ENCODE data around the gene NFXL1. TPM values are rescaled to one million over a fixed set of nuclear protein-coding genes. Genes with fewer than 3 reads are reported as not detected.

The NFXL1 gene
- total and polyA plus RNA-seq, 10 donors: 3.8 to 18.5 (median 13.4) TPM

DNA sequence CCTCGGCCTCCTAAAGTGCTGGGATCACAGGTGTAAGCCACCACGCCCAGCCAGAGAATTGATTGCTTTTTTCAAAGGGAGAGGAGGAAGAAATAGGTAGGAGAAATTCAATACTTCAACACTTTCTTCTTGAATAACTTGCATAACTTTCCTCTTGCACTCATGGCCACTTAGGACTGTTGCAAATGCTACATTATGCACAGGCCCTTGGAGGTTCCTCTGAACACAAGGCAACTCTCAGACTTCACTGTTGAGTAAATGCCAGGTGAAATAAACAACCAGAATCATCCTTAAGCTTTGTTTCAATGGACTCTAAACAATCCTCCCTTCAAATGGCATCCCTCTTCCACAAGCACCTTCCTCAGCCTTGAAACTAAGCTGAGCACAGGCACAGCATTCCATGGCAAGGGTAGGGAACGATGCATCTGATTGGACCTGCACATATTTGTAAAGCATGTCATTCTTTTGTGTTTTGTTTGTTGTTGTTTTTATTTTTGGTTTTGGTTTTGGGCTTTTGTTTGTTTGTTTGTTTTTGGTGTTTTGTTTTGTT is 104.7 kb downstream of the NFXL1 start:
- intact Hi-C loops (cut with DNase I; ENCODE audit: low total_unique reads): no loop called here
- no peak for TF ChIP-seq POLR2AphosphoS5 (IDR thresholded peaks at IDR 0.05)
- no peak for TF ChIP-seq CTCF (IDR thresholded peaks at IDR 0.05 in 8 of 11, conservative IDR thresholded peaks at IDR 0.05 in 3 of 11)
- no peak overlapping the region for H3K27ac ChIP-seq
- peaks cover 0 to 8% (median 0%) of the 10 kb centered on the region in 7 donors for H3K27me3 ChIP-seq (replicated peaks in 1 of 7)
- no peaks in the 10 kb centered on the region for H3K4me1 ChIP-seq
- WGBS, 5 donors: 79 to 94% (median 90%) methylated on average over 3 of the region's 3 CpGs
- no peaks in the 10 kb centered on the region for H3K9me3 ChIP-seq
- H3K36me3 ChIP-seq: no peaks in the 10 kb centered on the region
- H3K4me3 ChIP-seq: no peak overlapping the region
- DNase-seq: no peak

GRCh38 chr4:47804598-47804997 is 109.8 kb downstream of the NFXL1 start:
- Histone ChIP-seq H3K4me3 (no peak overlapping the region), H3K9me3 (no peaks in the 10 kb centered on the region), H3K4me1 (no peaks in the 10 kb centered on the region), H3K27ac (no peak overlapping the region), H3K36me3 (no peaks in the 10 kb centered on the region), H3K27me3 (replicated peaks in 1 of 7) (no peaks in the 10 kb centered on the region)
- TF ChIP-seq CTCF (IDR thresholded peaks at IDR 0.05 in 8 of 11, conservative IDR thresholded peaks at IDR 0.05 in 3 of 11) (no peak), POLR2A (IDR thresholded peaks at IDR 0.05) (no peak), POLR2AphosphoS5 (IDR thresholded peaks at IDR 0.05) (no peak)
- 90 to 97% (median 93%) methylated on average over 7 of the region's 7 CpGs for WGBS, 5 donors
- intact Hi-C loops (cut with DNase I; ENCODE audit: low total_unique reads): no loop called here
- DNase-seq: no peak

- Histone ChIP-seq H3K4me3 (no peak overlapping the region), H3K36me3 (no peaks in the 10 kb centered on the region), H3K9me3 (no peaks in the 10 kb centered on the region), H3K27me3 (replicated peaks in 1 of 7) (no peaks in the 10 kb centered on the region), H3K27ac (no peak overlapping the region), H3K4me1 (no peaks in the 10 kb centered on the region)
- 83 to 96% (median 91%) methylated on average over 3 of the region's 3 CpGs for WGBS, 5 donors
- TF ChIP-seq POLR2A (IDR thresholded peaks at IDR 0.05) (no peak), CTCF (IDR thresholded peaks at IDR 0.05 in 8 of 11, conservative IDR thresholded peaks at IDR 0.05 in 3 of 11) (no peak), POLR2AphosphoS5 (IDR thresholded peaks at IDR 0.05) (no peak)
- DNase-seq: peak; percentile 33
- intact Hi-C loops (cut with DNase I; ENCODE audit: low total_unique reads): no loop called here
These were observed 112.8 kb downstream of the NFXL1 start for GRCh38 chr4:47801481-47802002.

DNA sequence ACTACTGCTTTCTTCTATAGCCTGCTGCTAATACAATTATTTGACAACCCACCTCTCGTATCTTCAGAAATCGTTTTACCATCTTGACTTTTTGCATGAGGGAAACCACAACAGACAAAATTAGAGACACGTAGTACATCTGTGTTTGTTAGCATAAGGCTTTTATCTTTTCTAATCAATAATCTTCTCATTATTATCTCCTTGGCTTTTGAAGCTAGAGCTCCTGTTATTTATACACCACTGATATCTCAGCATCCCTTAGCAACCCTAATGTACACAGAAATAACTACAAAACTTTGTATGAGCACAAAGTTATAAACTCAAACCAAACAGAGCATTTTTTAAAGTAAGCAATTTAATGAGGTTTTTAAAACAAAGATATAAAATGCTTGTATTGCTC is 116.2 kb downstream of the NFXL1 start:
- 67 to 76% (median 73%) methylated on average over 3 of the region's 3 CpGs for WGBS, 5 donors
- no peaks in the 10 kb centered on the region for H3K36me3 ChIP-seq
- DNase-seq: no peak
- intact Hi-C loops (cut with DNase I; ENCODE audit: low total_unique reads): no loop called here
- TF ChIP-seq CTCF (IDR thresholded peaks at IDR 0.05 in 8 of 11, conservative IDR thresholded peaks at IDR 0.05 in 3 of 11) (no peak), POLR2AphosphoS5 (IDR thresholded peaks at IDR 0.05) (no peak), POLR2A (IDR thresholded peaks at IDR 0.05) (no peak)
- H3K27ac ChIP-seq: no peak overlapping the region
- H3K27me3 ChIP-seq (replicated peaks in 1 of 7): no peaks in the 10 kb centered on the region
- no peak overlapping the region for H3K4me3 ChIP-seq
- H3K9me3 ChIP-seq: no peaks in the 10 kb centered on the region
- no peaks in the 10 kb centered on the region for H3K4me1 ChIP-seq

Other genes starting within 250 kb of the NFXL1 start
- 10 to 100 TPM in 1 of 7 donors, 1 to 10 TPM in 3, under 1 TPM in 3; 0.23 to 12.3 (median 1.3) TPM for gene CORIN, start 76.5 kb downstream of the NFXL1 start, total RNA-seq
- under 1 TPM; 0.26 to 0.48 (median 0.41) TPM for gene CORIN, start 76.5 kb downstream of the NFXL1 start, polyA plus RNA-seq
- 10 to 100 TPM in 1 of 7 donors, 1 to 10 TPM in 5, under 1 TPM in 1; 0.39 to 13.2 (median 7.2) TPM for gene CNGA1, start 102.1 kb upstream of the NFXL1 start, total RNA-seq
- gene CNGA1, start 102.1 kb upstream of the NFXL1 start, polyA plus RNA-seq: 1 to 10 TPM in 2 of 3 donors, under 1 TPM in 1; 0.70 to 2.8 (median 1.2) TPM
- 1 to 10 TPM in 3 of 7 donors, under 1 TPM in 2, not detected in 2; 0.12 to 2.0 (median 1.2) TPM for gene NIPAL1, start 102.2 kb upstream of the NFXL1 start, total RNA-seq
- gene NIPAL1, start 102.2 kb upstream of the NFXL1 start, polyA plus RNA-seq: under 1 TPM; 0.06 to 0.12 (median 0.11) TPM
- 10 to 100 TPM; 17.0 to 36.6 (median 29.6) TPM for gene TXK, start 219.7 kb upstream of the NFXL1 start, total RNA-seq
- 1 to 10 TPM; 3.3 to 6.0 (median 3.5) TPM for gene TXK, start 219.7 kb upstream of the NFXL1 start, polyA plus RNA-seq

Measured in spleen (tissue), 11 donors.